Measurements from ENCODE around the gene CCR6. TPM values are rescaled to one million over a fixed set of nuclear protein-coding genes. Genes with fewer than 3 reads are reported as not detected.

CCR6 gene
- total RNA-seq, 1 experiment from 2014 or later, result not detected

DNA sequence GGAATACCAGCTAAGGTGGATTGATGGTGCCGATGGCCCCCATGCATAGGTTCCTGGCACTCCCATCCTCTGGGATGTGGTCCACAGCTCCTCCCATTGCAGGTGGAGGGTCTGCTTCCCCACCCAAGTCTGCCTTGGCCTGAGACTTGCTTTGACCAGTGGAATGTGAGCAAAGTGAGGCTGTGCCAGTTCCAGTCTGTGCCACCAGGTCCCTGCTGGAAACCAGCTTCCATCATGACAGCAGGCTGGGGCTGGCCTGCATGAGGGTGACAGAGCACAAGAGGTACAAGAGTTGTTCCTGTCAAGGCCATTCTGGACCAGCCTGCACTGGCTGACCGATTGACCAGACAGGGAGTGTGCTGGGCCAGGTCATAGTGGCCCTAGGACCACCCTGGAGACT lies 27.0 kb upstream of the CCR6 start:
- H3K27ac ChIP-seq (ENCODE audit: insufficient read length, low read depth, low read length), result no peak overlapping the region
- no peak overlapping the region for H2AK5ac ChIP-seq (ENCODE audit: insufficient read length, low read length)
- Mint-ChIP-seq H3K4me1 (peaks cover 16 to 21% of the 10 kb centered on the region in 2 experiments), H3K4me3 (no peak overlapping the region), H3K27ac (no peak overlapping the region), H3K36me3 (ENCODE audit: insufficient read depth in 1 of 3, low read depth in 3 of 3) (no peaks in the 10 kb centered on the region), H3K9me3 (no peaks in the 10 kb centered on the region), H3K27me3 (ENCODE audit: low read depth) (peaks cover 1% of the 10 kb centered on the region)
- no peak overlapping the region for H2BK20ac ChIP-seq (ENCODE audit: low read depth, low read length, poor library complexity, severe bottlenecking)
- no peak overlapping the region for H3T11ph ChIP-seq (ENCODE audit: low read length)
- no peak overlapping the region for H2AFZ ChIP-seq (ENCODE audit: low read length)
- no peak overlapping the region for H4K5ac ChIP-seq (ENCODE audit: insufficient read length, low read depth, low read length)
- no peak overlapping the region for H2BK120ac ChIP-seq (ENCODE audit: low read depth, low read length, poor library complexity, severe bottlenecking)
- H2BK5ac ChIP-seq (ENCODE audit: insufficient read length, low read length), result no peak overlapping the region
- H3K56ac ChIP-seq (ENCODE audit: insufficient read length, low read depth, low read length), result no peak overlapping the region
- no peak overlapping the region for H3K4me2 ChIP-seq (ENCODE audit: insufficient read depth, insufficient read length, low read length)
- no peaks in the 10 kb centered on the region; the same call in 1 of the 2 replicates for H3K4me1 ChIP-seq (ENCODE audit: insufficient read depth, low read length)
- H3K23me2 ChIP-seq (ENCODE audit: insufficient read length, low read depth, low read length, poor library complexity, severe bottlenecking), result no peaks in the 10 kb centered on the region
- no peak overlapping the region for H3K9ac ChIP-seq (ENCODE audit: extremely low read depth, insufficient read length, low read length)
- H3K4ac ChIP-seq (ENCODE audit: low read depth, low read length), result no peak overlapping the region
- H3K23ac ChIP-seq (ENCODE audit: insufficient read length, low read depth, low read length), result no peak overlapping the region
- no peak overlapping the region for H2BK15ac ChIP-seq (ENCODE audit: low read depth, low read length)
- TF ChIP-seq, protein P1, sequence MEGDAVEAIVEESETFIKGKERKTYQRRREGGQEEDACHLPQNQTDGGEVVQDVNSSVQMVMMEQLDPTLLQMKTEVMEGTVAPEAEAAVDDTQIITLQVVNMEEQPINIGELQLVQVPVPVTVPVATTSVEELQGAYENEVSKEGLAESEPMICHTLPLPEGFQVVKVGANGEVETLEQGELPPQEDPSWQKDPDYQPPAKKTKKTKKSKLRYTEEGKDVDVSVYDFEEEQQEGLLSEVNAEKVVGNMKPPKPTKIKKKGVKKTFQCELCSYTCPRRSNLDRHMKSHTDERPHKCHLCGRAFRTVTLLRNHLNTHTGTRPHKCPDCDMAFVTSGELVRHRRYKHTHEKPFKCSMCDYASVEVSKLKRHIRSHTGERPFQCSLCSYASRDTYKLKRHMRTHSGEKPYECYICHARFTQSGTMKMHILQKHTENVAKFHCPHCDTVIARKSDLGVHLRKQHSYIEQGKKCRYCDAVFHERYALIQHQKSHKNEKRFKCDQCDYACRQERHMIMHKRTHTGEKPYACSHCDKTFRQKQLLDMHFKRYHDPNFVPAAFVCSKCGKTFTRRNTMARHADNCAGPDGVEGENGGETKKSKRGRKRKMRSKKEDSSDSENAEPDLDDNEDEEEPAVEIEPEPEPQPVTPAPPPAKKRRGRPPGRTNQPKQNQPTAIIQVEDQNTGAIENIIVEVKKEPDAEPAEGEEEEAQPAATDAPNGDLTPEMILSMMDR (conservative IDR thresholded peaks at IDR 0.05), result no peak
- H3K79me1 ChIP-seq (ENCODE audit: insufficient read depth, low read depth, low read length, poor library complexity, severe bottlenecking), result no peaks in the 10 kb centered on the region
- H2BK12ac ChIP-seq (ENCODE audit: insufficient read length, low read depth, low read length), result no peak overlapping the region
- no peaks in the 10 kb centered on the region for H4K20me1 ChIP-seq (ENCODE audit: control insufficient read depth, insufficient read depth, insufficient read length)
- no peaks in the 10 kb centered on the region for H3K27me3 ChIP-seq (ENCODE audit: insufficient read depth, low read length)
- no peak overlapping the region for H4K8ac ChIP-seq (replicated peaks; ENCODE audit: insufficient read length, low read depth, low read length)
- WGBS (ENCODE audit: extremely low coverage, insufficient read length, low lambda C conversion rate), result no CpG with 5 or more reads among the region's 2 CpGs
- DNase-seq, result no peak
- no peaks in the 10 kb centered on the region for H3K9me3 ChIP-seq (ENCODE audit: control insufficient read depth, low read depth, low read length)
- no peaks in the 10 kb centered on the region for H3K79me2 ChIP-seq (ENCODE audit: insufficient read depth, low read length)
- no peak overlapping the region for H4K91ac ChIP-seq (ENCODE audit: insufficient read length, low read depth, low read length)
- H3K14ac ChIP-seq (ENCODE audit: insufficient read depth, low read length), result no peak overlapping the region
- no peak overlapping the region for H3K18ac ChIP-seq (ENCODE audit: insufficient read length, low read depth, low read length)
